ENCODE measurements around the gene ZNF652.

DNA sequence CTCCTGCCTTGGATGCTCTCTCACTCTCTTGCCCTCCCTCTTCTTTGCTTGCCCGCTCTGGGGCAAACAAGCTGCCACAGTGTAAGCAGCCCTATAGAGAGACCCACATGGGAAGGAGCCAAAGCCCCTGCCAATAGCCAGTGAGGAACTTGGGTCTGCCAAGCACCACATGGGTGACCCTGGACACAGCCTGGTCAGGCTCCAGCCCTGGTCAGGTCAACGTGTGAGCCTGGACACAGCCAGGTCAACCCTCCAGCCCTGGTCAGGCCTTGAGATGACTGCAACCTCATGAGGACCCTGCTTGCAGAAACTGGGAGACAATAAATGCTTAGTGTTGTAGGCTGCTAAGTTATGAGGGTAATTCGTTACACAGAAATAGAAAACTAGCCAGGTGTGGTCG is 117.2 kb downstream of the ZNF652 start:
- TF ChIP-seq RCOR1 (IDR thresholded peaks at IDR 0.05; ENCODE audit: insufficient replicate concordance, low read length) (no peak), SMC3 (IDR thresholded peaks at IDR 0.05; ENCODE audit: low read depth, low read length) (no peak)

All from IMR-90 (cell line).